Pancreas (tissue), 10 donors: Measurements from ENCODE around the gene KRT23. TPM values are rescaled to one million over a fixed set of nuclear protein-coding genes. Genes with fewer than 3 reads are reported as not detected.

Source experiments
- ATAC-seq, 4 donors: fragments of 200-7000 bp; cut with Tn5 transposase; one replicate each; pipeline versions ENCODE4 v1.8.0 to v1.9.1; 2020; ENCODE audit warnings: mild to moderate bottlenecking in 4 of 4, moderate library complexity in 4 of 4
- DNase-seq, 6 donors: peaks; one replicate each; pipeline ENCODE4 v3.0.0-alpha.2; 2020
- FAIRE-seq: peaks from 2 replicates; lab custom pipeline; 2012; peaks lifted over from hg19 to GRCh38; lab: Jason Lieb, UNC
- H3K27ac ChIP-seq, 4 donors: fragments of 200-600 bp; sonication (generic); 1 replicate in 3 of 4; 2 replicates in 1 of 4; pipeline versions ENCODE4 v1.5.0 to v1.8.0; 2020
- H3K27me3 ChIP-seq, 4 donors: fragments of 200-600 bp; one replicate each; pipeline ENCODE4 v1.8.0; 2021
- H3K36me3 ChIP-seq, 3 donors: fragments of 200-600 bp; sonication (generic) in 1 of 3; one replicate each; pipeline versions ENCODE4 v1.5.0 to v1.8.0; 2020 to 2021
- H3K4me1 ChIP-seq, 3 donors: fragments of 200-600 bp; one replicate each; pipeline ENCODE4 v1.8.0; 2021
- H3K4me3 ChIP-seq, 4 donors: fragments of 200-600 bp; sonication (generic) in 2 of 4; one replicate each; pipeline versions ENCODE4 v1.5.0 to v1.8.0; 2020 to 2021
- H3K9me3 ChIP-seq, 4 donors: fragments of 200-600 bp; one replicate each; pipeline ENCODE4 v1.8.0; 2021
- CTCF ChIP-seq, 4 donors: fragments of 200-600 bp; sonication (generic) in 3 of 4; IDR thresholded peaks; one replicate each; pipeline versions ENCODE4 v1.5.0 to v1.8.0; 2021; ENCODE audit warnings: antibody characterized with exemption in 4 of 4
- WGBS, 2 donors: extraction: QIAGEN DNeasy Blood & Tissue Kit; methylation state at CpG; one replicate each; pipeline ENCODE4 v1.1.7; 2013; 5-methylcytosine and 5-hydroxymethylcytosine counted together
- intact Hi-C, 3 donors: fragments of 100-400 bp; cut with DNase I; formaldehyde crosslinking; loops; one replicate each; pipeline versions ENCODE4 v1.11.1 to v1.14.2; 2022
- polyA plus RNA-seq, 2 donors: library from polyadenylated mRNA; stranded (reverse); fragments of 200-250 nt; gene quantifications; one replicate each; pipeline ENCODE4 v1.2.3, GENCODE V29; 2013
- total RNA-seq, 6 donors: library from RNA; stranded (reverse); fragmentation: NEBNext Ultra II Directional in 4 of 6; extraction: Animal tissue kit (Norgen Biotek cat#: 25700) in 4 of 6; gene quantifications; one replicate each; pipeline versions ENCODE4 v1.2.1 to v1.2.4, GENCODE V29; 2021 to 2023
- donor health status: healthy with polysubstance abuse.
- donor health status: DM: no; HTN: no; CAD: no; lungs with moderate emphysema.
- donor health status: DM: no; HTN: no; CAD: no.
- donor health status: control.
- donor health status: control.
- donor health status: Bipolar disorder and iron deficiency.
- donor health status: DM: yes; HTN: yes; CAD: no.
- donor health status: DM: no; HTN: no; CAD: no.
- donor health status: DM: no; HTN: no; CAD: no.
- donor health status: DM: yes; HTN: yes; CAD: no.

KRT23 gene
- total and polyA plus RNA-seq, 8 donors: 0.59 to 17.7 (median 1.1) TPM

- TF ChIP-seq CTCF (IDR thresholded peaks at IDR 0.05): no peak
- Histone ChIP-seq H3K36me3 (no peaks in the 10 kb centered on the region), H3K9me3 (no peaks in the 10 kb centered on the region), H3K27ac (no peak overlapping the region), H3K4me1 (peaks cover 0 to 5% (median 0%) of the 10 kb centered on the region in 3 donors), H3K27me3 (peaks cover 0 to 6% (median 0%) of the 10 kb centered on the region in 4 donors), H3K4me3 (no peak overlapping the region)
- no peak for FAIRE-seq
- DNase-seq: no peak
- ATAC-seq: no peak
- intact Hi-C loops: no loop called here
- 69 to 75% methylated on average over 13 of the region's 13 CpGs for WGBS, 2 donors
Measured at GRCh38 chr17:40912486-40913210, 24.8 kb downstream of the KRT23 start.

- peaks cover 0 to 6% (median 0%) of the 10 kb centered on the region in 4 donors for H3K27me3 ChIP-seq
- WGBS, 2 donors: 55 to 66% methylated on average over 3 of the region's 3 CpGs
- DNase-seq (no peak), FAIRE-seq (no peak), ATAC-seq (no peak)
- H3K27ac ChIP-seq: no peak overlapping the region
- intact Hi-C loops: no loop called here
- H3K4me1 ChIP-seq: peaks cover 0 to 1% (median 0%) of the 10 kb centered on the region in 3 donors
- H3K9me3 ChIP-seq: no peaks in the 10 kb centered on the region
- no peak for TF ChIP-seq CTCF (IDR thresholded peaks at IDR 0.05)
- no peak overlapping the region for H3K4me3 ChIP-seq
- H3K36me3 ChIP-seq: no peaks in the 10 kb centered on the region
Measured at GRCh38 chr17:40910441-40910841, 27.0 kb downstream of the KRT23 start.

- peak in 2 of 4 donors; percentile 28 to 29 for ATAC-seq
- Histone ChIP-seq H3K27ac (peak overlapping the region in 1 of 4 donors; percentile 12), H3K36me3 (no peaks in the 10 kb centered on the region), H3K4me1 (no peaks in the 10 kb centered on the region), H3K27me3 (peaks cover 0 to 6% (median 0%) of the 10 kb centered on the region in 4 donors), H3K9me3 (no peaks in the 10 kb centered on the region), H3K4me3 (no peak overlapping the region)
- DNase-seq: no peak
- 30 to 38% methylated on average over 4 of the region's 4 CpGs for WGBS, 2 donors
- no peak for TF ChIP-seq CTCF (IDR thresholded peaks at IDR 0.05)
- no peak for FAIRE-seq
- intact Hi-C loops: loop anchor here in 2 of 3 donors (5.0 to 10.0 kb wide), 4 partner anchors 418 to 755 kb away; partner anchors contain the start of gene KRT19 (in 1 of the 2)
Measured at GRCh38 chr17:40909755-40910154, 27.7 kb downstream of the KRT23 start.

- no peaks in the 10 kb centered on the region for H3K4me1 ChIP-seq
- no peaks in the 10 kb centered on the region for H3K36me3 ChIP-seq
- TF ChIP-seq CTCF (IDR thresholded peaks at IDR 0.05): peak; percentile 11 to 64 (median 57)
- peaks cover 0 to 6% (median 0%) of the 10 kb centered on the region in 4 donors for H3K27me3 ChIP-seq
- no peaks in the 10 kb centered on the region for H3K9me3 ChIP-seq
- intact Hi-C loops: loop anchor here in 2 of 3 donors (5.0 to 10.0 kb wide), 4 partner anchors 418 to 755 kb away; partner anchors contain the start of gene KRT19 (in 1 of the 2)
- 0% methylated on average over 5 of the region's 5 CpGs for WGBS, 2 donors
- peak; percentile 95 for FAIRE-seq
- peak overlapping the region in 1 of 4 donors; percentile 12 for H3K27ac ChIP-seq
- ATAC-seq: peak; percentile 88 to 99 (median 99)
- peak; percentile 58 to 84 (median 65) for DNase-seq
- no peak overlapping the region for H3K4me3 ChIP-seq
Measured at GRCh38 chr17:40909351-40909750, 28.1 kb downstream of the KRT23 start.
